Right lobe of liver (tissue), 6 donors: ENCODE data around the gene STX8. TPM values are rescaled to one million over a fixed set of nuclear protein-coding genes. Genes with fewer than 3 reads are reported as not detected.
A peak's percentile ranks its signal among the peaks of the same experiment; 100 is the strongest.

Source experiments
- ATAC-seq, 4 donors: fragments of 200-7000 bp; cut with Tn5 transposase; one replicate each; pipeline ENCODE4 v1.9.1; 2020; ENCODE audit warnings: mild to moderate bottlenecking in 4 of 4, moderate library complexity in 4 of 4
- DNase-seq, 3 donors: peaks; one replicate each; pipeline ENCODE4 v3.0.0-alpha.2; 2020
- H3K27ac ChIP-seq, 3 donors: fragments of 200-600 bp; one replicate each; pipeline ENCODE4 v1.8.0; 2022
- H3K27me3 ChIP-seq, 2 donors: fragments of 200-600 bp; one replicate each; pipeline ENCODE4 v1.8.0; 2022
- H3K36me3 ChIP-seq, 4 donors: fragments of 200-600 bp; sonication (generic) in 1 of 4; one replicate each; pipeline versions ENCODE4 v1.5.1 to v1.8.0; 2017 to 2022; ENCODE audit warnings: control low read depth in 1 of 4
- H3K4me1 ChIP-seq, 4 donors: fragments of 200-600 bp; sonication (generic) in 1 of 4; one replicate each; pipeline versions ENCODE4 v1.5.1 to v1.8.0; 2017 to 2022; ENCODE audit warnings: control low read depth in 1 of 4
- H3K4me3 ChIP-seq, 3 donors: fragments of 200-600 bp; one replicate each; pipeline ENCODE4 v1.8.0; 2022
- H3K9me3 ChIP-seq, 4 donors: fragments of 200-600 bp; sonication (generic) in 1 of 4; one replicate each; pipeline versions ENCODE4 v1.5.1 to v1.8.0; 2017 to 2022; ENCODE audit warnings: control low read depth in 1 of 4
- CTCF ChIP-seq, 4 donors: fragments of 200-600 bp in 3 of 4; fragments of 450-650 bp in 1 of 4; IDR thresholded peaks; one replicate each; pipeline versions ENCODE4 v1.5.1 to v1.8.0; 2016 to 2022; ENCODE audit warnings: antibody characterized with exemption in 4 of 4, mild to moderate bottlenecking in 2 of 4
- POLR2A ChIP-seq: fragments of 450-650 bp; IDR thresholded peaks from one replicate; pipeline ENCODE4 v1.6.1; 2017; ENCODE audit warnings: antibody characterized with exemption, mild to moderate bottlenecking
- WGBS: methylation state at CpG from one replicate; pipeline ENCODE4 v1.1.6; 2018; ENCODE audit warnings: low coverage, low lambda C conversion rate; ENCODE audit not compliant: insufficient coverage; ENCODE audit errors: missing lambda C conversion rate; 5-methylcytosine and 5-hydroxymethylcytosine counted together
- intact Hi-C, 2 donors: fragments of 100-400 bp; cut with DNase I; formaldehyde crosslinking; loops; one replicate each; pipeline versions ENCODE4 v1.11.2 to v1.14.1; 2022
- total RNA-seq, 6 experiments: library from RNA; depleted of rRNA in 2 of 6; stranded (reverse); fragments of >200 nt in 2 of 6; fragmentation: NEBNext Ultra II Directional in 3 of 6; extraction: Animal tissue kit (Norgen Biotek cat#: 25700) in 3 of 6; gene quantifications; one replicate each; pipeline versions ENCODE4 v1.1.0 to v1.2.4, GENCODE V29; 2016 to 2023
- donor health status: DM: no; HTN: yes; CAD: no.
- donor health status: DM: no; HTN: no; CAD: no.
- donor health status: DM: no; HTN: no; CAD: no.
- donor health status: DM: no; HTN: yes; CAD: no.
- donor health status: DM: no; HTN: yes; CAD: no.

The STX8 gene
- total RNA-seq, 6 experiments from 2014 or later, result 20.6 to 35.3 (median 27.7) TPM

DNA sequence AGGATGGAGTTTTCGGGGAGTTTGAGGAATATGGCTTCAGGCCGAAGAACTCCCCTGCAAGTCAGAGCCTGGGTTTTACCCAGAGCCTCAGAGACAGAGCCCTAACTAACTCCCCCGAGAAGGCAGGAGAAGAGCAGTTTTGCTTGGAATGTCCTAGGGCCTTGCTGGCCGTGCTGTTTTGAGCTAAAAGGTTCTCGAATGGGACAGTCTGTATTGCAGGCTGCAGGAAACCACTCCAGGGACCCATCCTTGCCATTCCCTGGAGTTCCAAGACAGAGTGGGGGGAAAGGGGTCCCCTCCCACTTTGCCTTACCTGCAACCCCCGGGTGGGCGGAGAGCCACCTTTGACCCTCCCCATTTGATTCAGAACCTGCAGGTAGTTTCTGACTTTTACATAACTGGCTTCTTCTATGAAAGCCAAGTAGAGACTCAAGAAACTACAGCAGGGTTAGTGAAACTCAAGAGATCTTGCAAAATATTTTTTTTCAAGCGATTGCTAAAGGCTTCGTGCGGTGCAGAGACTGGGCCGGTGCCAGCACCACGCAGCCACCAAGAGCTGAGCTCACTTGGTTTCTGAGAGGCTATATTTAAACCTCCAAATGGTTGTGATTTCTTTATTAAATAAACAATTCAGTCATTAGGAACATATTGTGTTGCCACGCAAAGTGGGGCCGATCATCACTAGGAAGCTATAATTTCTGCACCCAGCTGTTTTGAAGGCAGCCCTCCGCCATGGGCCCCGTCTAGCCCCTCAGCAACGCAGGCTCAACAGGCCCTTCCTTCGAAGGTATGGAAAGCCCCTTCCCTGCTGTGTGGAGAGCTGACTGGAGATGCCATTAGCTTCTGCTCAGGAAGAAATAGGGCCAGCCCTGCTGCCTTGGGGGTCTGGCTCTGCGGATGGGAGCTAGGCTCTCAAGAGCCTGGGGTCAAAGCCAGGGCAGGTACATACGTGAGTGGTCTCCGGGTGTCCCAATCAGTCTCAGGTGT lies 331.3 kb downstream of the STX8 start:
- H3K36me3 ChIP-seq, result no peaks in the 10 kb centered on the region
- no peak overlapping the region for H3K4me3 ChIP-seq
- intact Hi-C loops, result no loop called here
- H3K9me3 ChIP-seq, result no peaks in the 10 kb centered on the region
- ATAC-seq, result no peak
- DNase-seq, result peak in 1 of 3 donors; percentile 34
- no peak for TF ChIP-seq CTCF (IDR thresholded peaks at IDR 0.05)
- no peak for TF ChIP-seq POLR2A
- no peaks in the 10 kb centered on the region for H3K27me3 ChIP-seq
- WGBS, result 76% methylated on average over 9 of the region's 21 CpGs
- H3K4me1 ChIP-seq, result peaks cover 0 to 9% (median 0%) of the 10 kb centered on the region in 4 donors
- no peak overlapping the region for H3K27ac ChIP-seq

GRCh38 chr17:9242983-9243382 lies 332.6 kb downstream of the STX8 start:
- ATAC-seq (no peak), DNase-seq (no peak)
- Histone ChIP-seq H3K27me3 (no peaks in the 10 kb centered on the region), H3K27ac (no peak overlapping the region), H3K4me3 (no peak overlapping the region), H3K36me3 (no peaks in the 10 kb centered on the region), H3K9me3 (no peaks in the 10 kb centered on the region), H3K4me1 (peaks cover 0 to 17% (median 0%) of the 10 kb centered on the region in 4 donors)
- TF ChIP-seq POLR2A (no peak), CTCF (IDR thresholded peaks at IDR 0.05) (no peak)
- 83% methylated on average over 5 of the region's 8 CpGs for WGBS
- intact Hi-C loops, result no loop called here

DNA sequence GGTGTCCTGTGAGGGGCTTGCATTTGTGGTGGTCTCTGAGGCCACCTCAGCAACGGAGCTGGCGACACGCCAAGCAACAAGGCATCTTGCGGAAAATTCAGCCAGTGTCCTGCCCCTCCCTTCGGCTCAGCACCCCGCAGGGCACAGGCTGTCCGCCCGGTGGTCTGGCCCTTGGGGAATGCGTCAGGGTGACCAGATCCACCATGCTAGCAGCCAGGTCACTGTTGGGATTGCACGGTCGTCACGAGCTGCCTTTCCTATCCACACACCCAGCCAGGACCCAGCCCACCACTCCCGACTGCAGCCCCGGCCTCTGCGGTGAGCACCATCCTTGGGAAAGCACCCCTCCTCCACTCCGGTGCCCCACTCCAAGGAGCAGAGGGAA lies 333.1 kb downstream of the STX8 start:
- no peak overlapping the region for H3K4me3 ChIP-seq
- H3K27ac ChIP-seq, result no peak overlapping the region
- intact Hi-C loops, result no loop called here
- peaks cover 0 to 17% (median 0%) of the 10 kb centered on the region in 4 donors for H3K4me1 ChIP-seq
- no peaks in the 10 kb centered on the region for H3K9me3 ChIP-seq
- ATAC-seq, result no peak
- H3K36me3 ChIP-seq, result no peaks in the 10 kb centered on the region
- DNase-seq, result peak in 1 of 3 donors; percentile 54
- no peaks in the 10 kb centered on the region for H3K27me3 ChIP-seq
- TF ChIP-seq CTCF (IDR thresholded peaks at IDR 0.05) (no peak), POLR2A (no peak)
- 87% methylated on average over 7 of the region's 16 CpGs for WGBS

GRCh38 chr17:9241774-9242496 lies 333.7 kb downstream of the STX8 start:
- TF ChIP-seq CTCF (IDR thresholded peaks at IDR 0.05) (no peak), POLR2A (no peak)
- peak overlapping the region in 2 of 3 donors; percentile 80 to 90 for H3K27ac ChIP-seq
- WGBS, result 57% methylated on average over 6 of the region's 16 CpGs

More at GRCh38 chr17:9241774-9242496, 333.7 kb downstream of the STX8 start:
- no peaks in the 10 kb centered on the region for H3K27me3 ChIP-seq
- peaks cover 0 to 17% (median 0%) of the 10 kb centered on the region in 4 donors for H3K4me1 ChIP-seq
- ATAC-seq (no peak), DNase-seq (peak in 1 of 3 donors; percentile 52)
- H3K4me3 ChIP-seq, result no peak overlapping the region
- intact Hi-C loops, result no loop called here
- H3K36me3 ChIP-seq, result no peaks in the 10 kb centered on the region
- H3K9me3 ChIP-seq, result no peaks in the 10 kb centered on the region
